ENCODE data around the gene DIDO1. TPM values are rescaled to one million over a fixed set of nuclear protein-coding genes. Genes with fewer than 3 reads are reported as not detected.

Gene DIDO1
- total and polyA plus RNA-seq, 2 of the 13 experiments (the other 11 are each of a cell fraction or from before 2014, with no cell fraction given), result 75.0 to 75.1 TPM

DNA sequence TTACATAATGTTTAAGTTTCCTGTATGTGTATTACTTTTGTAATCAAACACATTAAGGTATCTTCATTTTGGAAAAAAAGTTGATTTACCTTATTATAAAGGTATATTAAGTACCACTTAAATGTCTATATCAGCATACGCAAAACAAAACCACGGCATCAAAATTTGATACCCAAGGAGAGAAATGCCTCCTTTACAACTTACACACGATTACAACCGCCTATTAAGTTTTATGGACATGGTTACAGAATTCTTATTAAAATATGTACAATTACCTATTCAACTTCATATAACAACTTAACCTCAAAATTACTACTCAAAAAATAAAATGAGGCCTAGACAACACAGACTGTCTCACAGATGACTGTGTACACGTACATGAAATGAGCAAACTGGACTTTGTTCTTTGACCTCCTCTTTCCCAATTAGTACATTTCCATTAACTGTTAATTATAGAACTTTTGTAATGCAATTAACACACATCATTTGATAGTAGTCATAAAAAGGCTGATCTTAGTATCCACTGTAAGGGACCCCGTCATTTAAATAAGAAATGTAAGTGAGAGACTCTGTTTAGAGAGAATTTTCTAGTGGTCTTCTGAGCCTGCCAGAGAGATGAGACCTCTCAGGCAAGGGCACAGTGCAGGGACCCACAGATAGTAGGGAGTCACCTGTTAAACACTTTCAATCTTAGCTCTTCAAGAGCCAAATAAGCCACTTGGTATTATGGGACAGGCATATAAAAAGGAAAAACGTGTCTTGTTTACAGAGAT, 2.5 kb downstream of the DIDO1 start (continued):
- TF ChIP-seq THYN1 (CRISPR knock-in tag; IDR thresholded peaks at IDR 0.05; ENCODE audit: borderline replicate concordance, low read depth) (0 out of 2 replicates have a peak, but pooled peaks have one; percentile 55), BCL3 (CRISPR knock-in tag; IDR thresholded peaks at IDR 0.05) (no peak), ZNF713 (CRISPR knock-in tag; IDR thresholded peaks at IDR 0.05) (no peak), RNF2 (conservative IDR thresholded peaks at IDR 0.05; ENCODE audit: low read depth) (no peak), CC2D1A (CRISPR knock-in tag; IDR thresholded peaks at IDR 0.05) (no peak), SMARCC2 (IDR thresholded peaks at IDR 0.05) (peak; percentile 83; the same call in 1 of the 2 replicates), ZBTB2 (CRISPR knock-in tag; IDR thresholded peaks at IDR 0.05; ENCODE audit: low read depth) (no peak), ATM (IDR thresholded peaks at IDR 0.05; ENCODE audit: borderline replicate concordance) (no peak; the same call in 1 of the 2 replicates), ZNF253 (CRISPR knock-in tag; IDR thresholded peaks at IDR 0.05; ENCODE audit: borderline replicate concordance) (no peak), ZMAT3 (CRISPR knock-in tag; conservative IDR thresholded peaks at IDR 0.05) (no peak), ZNF263 (CRISPR knock-in tag; IDR thresholded peaks at IDR 0.05) (no peak), SCMH1 (CRISPR knock-in tag; IDR thresholded peaks at IDR 0.05; ENCODE audit: borderline replicate concordance) (no peak), FOXK1 (CRISPR knock-in tag; IDR thresholded peaks at IDR 0.05; ENCODE audit: borderline replicate concordance, low read depth) (peak; percentile 68), ZNF598 (CRISPR knock-in tag; IDR thresholded peaks at IDR 0.05; ENCODE audit: borderline replicate concordance) (no peak)
- TF ChIP-seq, protein P1, sequence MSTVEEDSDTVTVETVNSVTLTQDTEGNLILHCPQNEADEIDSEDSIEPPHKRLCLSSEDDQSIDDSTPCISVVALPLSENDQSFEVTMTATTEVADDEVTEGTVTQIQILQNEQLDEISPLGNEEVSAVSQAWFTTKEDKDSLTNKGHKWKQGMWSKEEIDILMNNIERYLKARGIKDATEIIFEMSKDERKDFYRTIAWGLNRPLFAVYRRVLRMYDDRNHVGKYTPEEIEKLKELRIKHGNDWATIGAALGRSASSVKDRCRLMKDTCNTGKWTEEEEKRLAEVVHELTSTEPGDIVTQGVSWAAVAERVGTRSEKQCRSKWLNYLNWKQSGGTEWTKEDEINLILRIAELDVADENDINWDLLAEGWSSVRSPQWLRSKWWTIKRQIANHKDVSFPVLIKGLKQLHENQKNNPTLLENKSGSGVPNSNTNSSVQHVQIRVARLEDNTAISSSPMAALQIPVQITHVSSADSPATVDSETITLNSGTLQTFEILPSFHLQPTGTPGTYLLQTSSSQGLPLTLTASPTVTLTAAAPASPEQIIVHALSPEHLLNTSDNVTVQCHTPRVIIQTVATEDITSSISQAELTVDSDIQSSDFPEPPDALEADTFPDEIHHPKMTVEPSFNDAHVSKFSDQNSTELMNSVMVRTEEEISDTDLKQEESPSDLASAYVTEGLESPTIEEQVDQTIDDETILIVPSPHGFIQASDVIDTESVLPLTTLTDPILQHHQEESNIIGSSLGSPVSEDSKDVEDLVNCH (CRISPR knock-in tag; IDR thresholded peaks at IDR 0.05), result no peak
- TF ChIP-seq, protein P2, sequence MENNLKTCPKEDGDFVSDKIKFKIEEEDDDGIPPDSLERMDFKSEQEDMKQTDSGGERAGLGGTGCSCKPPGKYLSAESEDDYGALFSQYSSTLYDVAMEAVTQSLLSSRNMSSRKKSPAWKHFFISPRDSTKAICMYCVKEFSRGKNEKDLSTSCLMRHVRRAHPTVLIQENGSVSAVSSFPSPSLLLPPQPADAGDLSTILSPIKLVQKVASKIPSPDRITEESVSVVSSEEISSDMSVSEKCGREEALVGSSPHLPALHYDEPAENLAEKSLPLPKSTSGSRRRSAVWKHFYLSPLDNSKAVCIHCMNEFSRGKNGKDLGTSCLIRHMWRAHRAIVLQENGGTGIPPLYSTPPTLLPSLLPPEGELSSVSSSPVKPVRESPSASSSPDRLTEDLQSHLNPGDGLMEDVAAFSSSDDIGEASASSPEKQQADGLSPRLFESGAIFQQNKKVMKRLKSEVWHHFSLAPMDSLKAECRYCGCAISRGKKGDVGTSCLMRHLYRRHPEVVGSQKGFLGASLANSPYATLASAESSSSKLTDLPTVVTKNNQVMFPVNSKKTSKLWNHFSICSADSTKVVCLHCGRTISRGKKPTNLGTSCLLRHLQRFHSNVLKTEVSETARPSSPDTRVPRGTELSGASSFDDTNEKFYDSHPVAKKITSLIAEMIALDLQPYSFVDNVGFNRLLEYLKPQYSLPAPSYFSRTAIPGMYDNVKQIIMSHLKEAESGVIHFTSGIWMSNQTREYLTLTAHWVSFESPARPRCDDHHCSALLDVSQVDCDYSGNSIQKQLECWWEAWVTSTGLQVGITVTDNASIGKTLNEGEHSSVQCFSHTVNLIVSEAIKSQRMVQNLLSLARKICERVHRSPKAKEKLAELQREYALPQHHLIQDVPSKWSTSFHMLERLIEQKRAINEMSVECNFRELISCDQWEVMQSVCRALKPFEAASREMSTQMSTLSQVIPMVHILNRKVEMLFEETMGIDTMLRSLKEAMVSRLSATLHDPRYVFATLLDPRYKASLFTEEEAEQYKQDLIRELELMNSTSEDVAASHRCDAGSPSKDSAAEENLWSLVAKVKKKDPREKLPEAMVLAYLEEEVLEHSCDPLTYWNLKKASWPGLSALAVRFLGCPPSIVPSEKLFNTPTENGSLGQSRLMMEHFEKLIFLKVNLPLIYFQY (CRISPR knock-in tag; IDR thresholded peaks at IDR 0.05; ENCODE audit: borderline replicate concordance), result 0 out of 2 replicates have a peak, but pooled peaks have one; percentile 29
- TF ChIP-seq, protein P3, sequence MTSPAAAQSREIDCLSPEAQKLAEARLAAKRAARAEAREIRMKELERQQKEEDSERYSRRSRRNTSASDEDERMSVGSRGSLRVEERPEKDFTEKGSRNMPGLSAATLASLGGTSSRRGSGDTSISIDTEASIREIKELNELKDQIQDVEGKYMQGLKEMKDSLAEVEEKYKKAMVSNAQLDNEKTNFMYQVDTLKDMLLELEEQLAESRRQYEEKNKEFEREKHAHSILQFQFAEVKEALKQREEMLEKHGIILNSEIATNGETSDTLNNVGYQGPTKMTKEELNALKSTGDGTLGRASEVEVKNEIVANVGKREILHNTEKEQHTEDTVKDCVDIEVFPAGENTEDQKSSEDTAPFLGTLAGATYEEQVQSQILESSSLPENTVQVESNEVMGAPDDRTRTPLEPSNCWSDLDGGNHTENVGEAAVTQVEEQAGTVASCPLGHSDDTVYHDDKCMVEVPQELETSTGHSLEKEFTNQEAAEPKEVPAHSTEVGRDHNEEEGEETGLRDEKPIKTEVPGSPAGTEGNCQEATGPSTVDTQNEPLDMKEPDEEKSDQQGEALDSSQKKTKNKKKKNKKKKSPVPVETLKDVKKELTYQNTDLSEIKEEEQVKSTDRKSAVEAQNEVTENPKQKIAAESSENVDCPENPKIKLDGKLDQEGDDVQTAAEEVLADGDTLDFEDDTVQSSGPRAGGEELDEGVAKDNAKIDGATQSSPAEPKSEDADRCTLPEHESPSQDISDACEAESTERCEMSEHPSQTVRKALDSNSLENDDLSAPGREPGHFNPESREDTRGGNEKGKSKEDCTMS (CRISPR knock-in tag; conservative IDR thresholded peaks at IDR 0.05), result no peak

Data from HepG2 (cell line).